H1 (cell line): Measurements from ENCODE around the gene CUX1. TPM values are rescaled to one million over a fixed set of nuclear protein-coding genes. Genes with fewer than 3 reads are reported as not detected.

Source experiments
- ASH2L ChIP-seq: fragments of 200-600, 300-600 bp; sonication (generic); IDR thresholded peaks from one replicate; pipeline ENCODE4 v1.7.1; 2017; ENCODE audit warnings: low read length
- CHD1 ChIP-seq: IDR thresholded peaks from 2 replicates; pipeline ENCODE4 v1.6.1; 2012; ENCODE audit warnings: low read depth, low read length, improper control_type of control experiment
- CTBP2 ChIP-seq: IDR thresholded peaks from 2 replicates; pipeline ENCODE4 v1.7.0; 2011; ENCODE audit warnings: borderline replicate concordance, mild to moderate bottlenecking, moderate library complexity, mixed read lengths, low read length; ENCODE audit not compliant: insufficient read depth, insufficient read length
- E2F6 ChIP-seq: IDR thresholded peaks from 2 replicates; pipeline ENCODE4 v1.6.1; 2012; ENCODE audit warnings: inconsistent platforms
- EP300 ChIP-seq, 2 experiments: IDR thresholded peaks; 1 replicate in 1 of 2; 2 replicates in 1 of 2; pipeline ENCODE4 v1.6.1; 2011 to 2012; ENCODE audit warnings: low read depth in 2 of 2, low read length in 2 of 2, mild to moderate bottlenecking in 2 of 2, borderline replicate concordance in 1 of 2, inconsistent platforms in 1 of 2, moderate library complexity in 1 of 2
- GTF2F1 ChIP-seq: IDR thresholded peaks from 2 replicates; pipeline ENCODE4 v1.6.1; 2012; ENCODE audit warnings: low read depth, low read length, improper control_type of control experiment, borderline replicate concordance
- JUND ChIP-seq: IDR thresholded peaks from 2 replicates; pipeline ENCODE4 v1.6.1; 2011; ENCODE audit warnings: mild to moderate bottlenecking, improper control_type of control experiment, low read length
- MAFK ChIP-seq: IDR thresholded peaks from 2 replicates; pipeline ENCODE4 v1.6.1; 2012; ENCODE audit warnings: low read depth, mild to moderate bottlenecking, improper control_type of control experiment, low read length
- MAX ChIP-seq: IDR thresholded peaks from 2 replicates; pipeline ENCODE4 v1.6.1; 2012; ENCODE audit warnings: inconsistent platforms
- NANOG ChIP-seq: IDR thresholded peaks from 2 replicates; pipeline ENCODE4 v1.6.1; 2011; ENCODE audit warnings: low read length, low read depth, mild to moderate bottlenecking, inconsistent platforms; ENCODE audit not compliant: insufficient read depth, poor library complexity, severe bottlenecking
- NRF1 ChIP-seq: IDR thresholded peaks from 2 replicates; pipeline ENCODE4 v1.6.1; 2011; ENCODE audit warnings: mild to moderate bottlenecking, low read depth, low read length, improper control_type of control experiment
- RBBP5 ChIP-seq: IDR thresholded peaks from 2 replicates; pipeline ENCODE4 v1.7.1; 2012; ENCODE audit warnings: low read depth, mild to moderate bottlenecking, inconsistent platforms, low read length, moderate library complexity, borderline replicate concordance
- RFX5 ChIP-seq: IDR thresholded peaks from 2 replicates; pipeline ENCODE4 v1.6.1; 2011; ENCODE audit warnings: low read depth, low read length, improper control_type of control experiment, borderline replicate concordance
- RXRA ChIP-seq: IDR thresholded peaks from 2 replicates; pipeline ENCODE4 v1.6.1; 2011; ENCODE audit warnings: low read depth, mild to moderate bottlenecking, low read length, moderate library complexity; ENCODE audit not compliant: insufficient read depth
- SP1 ChIP-seq: IDR thresholded peaks from 2 replicates; pipeline ENCODE4 v1.6.1; 2011; ENCODE audit warnings: low read depth, low read length
- SRF ChIP-seq: IDR thresholded peaks from 2 replicates; pipeline ENCODE4 v1.6.1; 2011; ENCODE audit warnings: mild to moderate bottlenecking, low read depth, low read length, moderate library complexity
- TAF7 ChIP-seq: optimal IDR thresholded peaks from 2 replicates; pipeline ENCODE3; 2011; ENCODE audit warnings: low read depth, mild to moderate bottlenecking, inconsistent platforms, low read length, moderate library complexity, borderline replicate concordance
- TBP ChIP-seq: IDR thresholded peaks from 2 replicates; pipeline ENCODE4 v1.6.1; 2011; ENCODE audit warnings: low read depth, low read length, improper control_type of control experiment
- TEAD4 ChIP-seq: IDR thresholded peaks from 2 replicates; pipeline ENCODE4 v1.6.1; 2012; ENCODE audit warnings: low read depth, low read length, inconsistent platforms, mixed read lengths
- polyA plus RNA-seq, 7 experiments: library from polyadenylated mRNA; depleted of rRNA in 3 of 7; stranded (reverse) in 5 of 7; unstranded in 2 of 7; fragments of >200 nt in 5 of 7; fragments of 200-250 nt in 2 of 7; gene quantifications; 1 replicate in 5 of 7; 2 replicates in 1 of 7; 4 replicates in 1 of 7; pipeline versions ENCODE4 v1.2.1 to v1.2.3, GENCODE V29; 2011 to 2013; ENCODE audit warnings: missing spikeins in 2 of 7, mixed read lengths in 2 of 7
- total RNA-seq: library from RNA; stranded (reverse); fragmentation: NEBNext Ultra II Directional; extraction: Animal tissue kit (Norgen Biotek cat#: 25700); gene quantifications from 2 replicates; pipeline ENCODE4 v1.2.1, GENCODE V29; 2021

Gene CUX1
- total and polyA plus RNA-seq, 2 of the 8 experiments (the other 6 are each of a cell fraction or from before 2014, with no cell fraction given), result 21.6 to 65.9 TPM

GRCh38 chr7:101869026-101869900 lies 51.8 kb downstream of the CUX1 start (continued):
- peak; percentile 96 for TF ChIP-seq TEAD4
- peak; percentile 63 for TF ChIP-seq E2F6
- TF ChIP-seq EP300 (IDR thresholded peaks at IDR 0.05; ENCODE audit: borderline replicate concordance in 1 of 2, low read depth in 2 of 2, low read length in 2 of 2), result peak in 1 of 2 experiments; percentile 3; a peak in 1 of 3 replicates
- 0 out of 2 replicates have a peak, but pooled peaks have one; percentile 34 for TF ChIP-seq RXRA
- TF ChIP-seq RBBP5, result no peak
- TF ChIP-seq JUND, result no peak
- no peak for TF ChIP-seq ASH2L
- no peak for TF ChIP-seq CTBP2
- TF ChIP-seq MAFK, result no peak
- no peak for TF ChIP-seq GTF2F1
- no peak for TF ChIP-seq RFX5
- peak; percentile 83 for TF ChIP-seq MAX
- TF ChIP-seq NANOG, result no peak
- no peak for TF ChIP-seq TAF7
- no peak for TF ChIP-seq NRF1
- TF ChIP-seq SP1, result peak; percentile 46; the same call in 1 of the 2 replicates
- no peak for TF ChIP-seq TBP
- TF ChIP-seq CHD1, result no peak
- TF ChIP-seq SRF, result no peak
- TF ChIP-seq, all 59 proteins: peak for 9
